ENCODE results near the gene ZNF22.

ZNF22 gene

GRCh38 chr10:44974082-44974627, 26.6 kb upstream of the ZNF22 start:
- H3K9me3 ChIP-seq (ENCODE audit: severe bottlenecking), result no peaks in the 10 kb centered on the region
- no peaks in the 10 kb centered on the region for H3K27me3 ChIP-seq (ENCODE audit: insufficient read depth, low read depth, severe bottlenecking)
- peak overlapping the region; percentile 27; the same call in 1 of the 2 replicates for H3K27ac ChIP-seq
- TF ChIP-seq CTCF (IDR thresholded peaks at IDR 0.05; ENCODE audit: low read depth, low read length), result no peak
- no peak overlapping the region for H3K4me3 ChIP-seq (ENCODE audit: low read depth, low read length)
- peaks cover 17% of the 10 kb centered on the region for H3K36me3 ChIP-seq
- no peak for DNase-seq

- H3K4me3 ChIP-seq (ENCODE audit: low read depth, low read length), result peak overlapping the region; percentile 43
- H3K27ac ChIP-seq, result peak overlapping the region; percentile 39
- H3K9me3 ChIP-seq (ENCODE audit: severe bottlenecking), result no peaks in the 10 kb centered on the region
- H3K27me3 ChIP-seq (ENCODE audit: insufficient read depth, low read depth, severe bottlenecking), result no peaks in the 10 kb centered on the region
- DNase-seq, result peak; percentile 54
- peak; percentile 84 for TF ChIP-seq CTCF (IDR thresholded peaks at IDR 0.05; ENCODE audit: low read depth, low read length)
- peaks cover 14% of the 10 kb centered on the region for H3K36me3 ChIP-seq
These were observed 25.9 kb upstream of the ZNF22 start for GRCh38 chr10:44974628-44975430.

- peak; percentile 41 for DNase-seq
- H3K27me3 ChIP-seq (ENCODE audit: insufficient read depth, low read depth, severe bottlenecking), result no peaks in the 10 kb centered on the region
- no peak overlapping the region; the same call in 1 of the 2 replicates for H3K27ac ChIP-seq
- H3K9me3 ChIP-seq (ENCODE audit: severe bottlenecking), result no peaks in the 10 kb centered on the region
- TF ChIP-seq CTCF (IDR thresholded peaks at IDR 0.05; ENCODE audit: low read depth, low read length), result no peak
- H3K4me3 ChIP-seq (ENCODE audit: low read depth, low read length), result peak overlapping the region; percentile 9
- peaks cover 11% of the 10 kb centered on the region for H3K36me3 ChIP-seq
These were observed 25.0 kb upstream of the ZNF22 start for GRCh38 chr10:44975431-44976331.

GRCh38 chr10:44976352-44977198, 24.1 kb upstream of the ZNF22 start:
- H3K27me3 ChIP-seq (ENCODE audit: insufficient read depth, low read depth, severe bottlenecking), result no peaks in the 10 kb centered on the region
- no peak for DNase-seq
- H3K9me3 ChIP-seq (ENCODE audit: severe bottlenecking), result no peaks in the 10 kb centered on the region
- no peak for TF ChIP-seq CTCF (IDR thresholded peaks at IDR 0.05; ENCODE audit: low read depth, low read length)
- H3K4me3 ChIP-seq (ENCODE audit: low read depth, low read length), result peak overlapping the region; percentile 88; the same call in 1 of the 2 replicates
- peaks cover 6% of the 10 kb centered on the region; the same call in 1 of the 2 replicates for H3K36me3 ChIP-seq
- no peak overlapping the region for H3K27ac ChIP-seq

Data from WERI-Rb-1 (cell line).